Motor neuron (in vitro differentiated cells): ENCODE measurements around the gene WDHD1. TPM values are rescaled to one million over a fixed set of nuclear protein-coding genes. Genes with fewer than 3 reads are reported as not detected.

Experiments
- ATAC-seq, 8 experiments: fragments of 200-7000 bp; cut with Tn5 transposase; replicated peaks in 6 of 8; 2 replicates each; pipeline ENCODE4 v1.8.0; 2021; ENCODE audit warnings: mild to moderate bottlenecking in 8 of 8, moderate library complexity in 8 of 8
- H3K27ac ChIP-seq, 2 donors: fragments of 250-450 bp; sonication (Bioruptor Pico); 2 replicates each; pipeline ENCODE4 v1.9.0; 2021; ENCODE audit warnings: antibody characterized with exemption in 2 of 2, mild to moderate bottlenecking in 2 of 2, moderate library complexity in 1 of 2
- H3K4me1 ChIP-seq, 2 donors: fragments of 250-450 bp; sonication (Bioruptor Pico); replicated peaks in 1 of 2; 2 replicates each; pipeline ENCODE4 v1.6.1; 2021; ENCODE audit warnings: antibody characterized with exemption in 2 of 2, mild to moderate bottlenecking in 2 of 2, moderate library complexity in 1 of 2
- H3K4me3 ChIP-seq, 5 donors: fragments of 250-450 bp; sonication (Bioruptor Pico); 2 replicates each; pipeline ENCODE4 v1.9.0; 2021; ENCODE audit warnings: antibody characterized with exemption in 5 of 5, mild to moderate bottlenecking in 5 of 5, moderate library complexity in 4 of 5
- WGBS, 10 experiments: fragments of 450-650 bp; shearing (Covaris generic); methylation state at CpG; one replicate each; pipeline ENCODE4 v1.0.0; 2022; 5-methylcytosine and 5-hydroxymethylcytosine counted together
- in situ Hi-C, 9 experiments: fragments of 400-800 bp; cut with MboI; loops; one replicate each; pipeline ENCODE4 v1.15.0; 2021; ENCODE audit warnings: low sequenced_read_pairs in 9 of 9, low pct_unique_long_range_greater_than_20kb in 2 of 9; ENCODE audit not compliant: unreplicated experiment in 9 of 9
- total RNA-seq, 8 experiments: library from RNA; unstranded; fragments of 300-600 nt; gene quantifications; 2 replicates each; pipeline versions ENCODE4 v1.2.3 to v1.2.4, GENCODE V29; 2022

WDHD1 gene
- total RNA-seq, 8 experiments from 2014 or later, result 2.0 to 22.1 (median 8.6) TPM

GRCh38 chr14:55059333-55059732 lies 32.4 kb upstream of the WDHD1 start:
- H3K4me1 ChIP-seq, result peaks cover 0 to under 1% of the 10 kb centered on the region in 2 donors
- in situ Hi-C loops, result no loop called here
- H3K27ac ChIP-seq, result no peak overlapping the region
- WGBS, 10 experiments, result 85 to 100% (median 94%) methylated on average over 2 to 5 of the region's 5 CpGs; no CpG with 5 or more reads in 1 of the 10 experiments
- no peak overlapping the region for H3K4me3 ChIP-seq
- ATAC-seq, result no peak

GRCh38 chr14:55057919-55058318 lies 31.0 kb upstream of the WDHD1 start:
- in situ Hi-C loops, result no loop called here
- peaks cover 9 to 10% of the 10 kb centered on the region in 2 donors for H3K4me1 ChIP-seq
- H3K4me3 ChIP-seq, result no peak overlapping the region
- no peak overlapping the region for H3K27ac ChIP-seq
- WGBS, 10 experiments, result 80 to 100% (median 94%) methylated on average over 1 to 5 of the region's 5 CpGs; no CpG with 5 or more reads in 1 of the 10 experiments
- no peak for ATAC-seq

DNA sequence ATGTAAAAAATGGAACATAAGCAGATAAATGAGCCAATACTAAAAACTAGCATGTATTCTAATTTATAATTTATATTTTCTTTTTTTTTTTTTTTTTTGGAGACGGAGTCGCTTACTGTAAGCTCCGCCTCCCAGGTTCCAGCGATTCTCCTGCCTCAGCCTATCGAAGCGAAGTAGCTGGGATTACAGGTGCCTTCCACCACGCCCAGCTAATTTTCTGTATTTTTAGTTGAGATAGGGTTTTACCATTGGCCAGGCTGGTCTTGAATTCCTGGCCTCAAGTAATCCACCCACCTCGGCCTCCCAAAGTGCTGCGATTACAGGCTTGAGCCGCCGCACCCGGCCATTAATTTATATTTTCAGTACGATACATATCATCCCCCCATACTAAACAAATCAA lies 27.2 kb upstream of the WDHD1 start:
- Histone ChIP-seq H3K4me3 (no peak overlapping the region), H3K4me1 (peaks cover 9 to 14% of the 10 kb centered on the region in 2 donors), H3K27ac (no peak overlapping the region)
- in situ Hi-C loops, result no loop called here
- 92 to 100% (median 98%) methylated on average over 3 to 13 of the region's 13 CpGs; no CpG with 5 or more reads in 2 of the 10 experiments for WGBS, 10 experiments
- no peak for ATAC-seq

DNA sequence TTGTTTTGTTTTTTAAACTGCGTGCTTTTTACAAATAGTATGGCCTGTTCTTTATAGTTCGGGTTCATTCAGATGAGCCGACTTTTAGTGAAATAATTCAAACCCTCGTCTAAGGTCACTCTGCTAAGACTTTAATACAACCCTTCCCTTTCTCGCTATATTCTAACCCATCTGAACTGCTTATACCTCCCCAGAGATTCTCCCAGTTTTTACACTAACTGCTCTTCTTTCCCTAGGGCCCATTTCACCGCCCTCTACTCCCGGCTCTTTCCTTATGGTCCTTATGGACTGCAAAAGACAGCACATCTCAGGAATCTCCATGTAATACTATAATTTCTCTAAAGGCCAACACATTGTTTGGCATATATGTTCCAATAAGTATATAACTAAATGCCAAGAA lies 26.6 kb upstream of the WDHD1 start:
- WGBS, 10 experiments, result 56 to 100% (median 82%) methylated on average over 2 to 7 of the region's 7 CpGs; no CpG with 5 or more reads in 1 of the 10 experiments
- H3K4me3 ChIP-seq, result peak overlapping the region; percentile 93 to 100 (median 97)
- peak overlapping the region in 1 of 2 donors; percentile 17 for H3K27ac ChIP-seq

GRCh38 chr14:55053018-55053417 lies 26.1 kb upstream of the WDHD1 start:
- WGBS, 10 experiments, result 35 to 97% (median 70%) methylated on average over 3 to 6 of the region's 6 CpGs; no CpG with 5 or more reads in 1 of the 10 experiments
- H3K27ac ChIP-seq, result peak overlapping the region; percentile 99 to 100
- peaks cover 9 to 14% of the 10 kb centered on the region in 2 donors for H3K4me1 ChIP-seq
- no peak for ATAC-seq
- peak overlapping the region; percentile 93 to 100 (median 97) for H3K4me3 ChIP-seq
- in situ Hi-C loops, result no loop called here

More for the DNA sequence above, 26.6 kb upstream of the WDHD1 start:
- H3K4me1 ChIP-seq, result peaks cover 9 to 14% of the 10 kb centered on the region in 2 donors
- in situ Hi-C loops, result no loop called here
- ATAC-seq, result no peak

- 0 to 4% (median 0%) methylated on average over 4 to 13 of the region's 14 CpGs for WGBS, 10 experiments
- Histone ChIP-seq H3K4me3 (peak overlapping the region; percentile 93 to 100 (median 97)), H3K4me1 (peaks cover 9 to 14% of the 10 kb centered on the region in 2 donors), H3K27ac (peak overlapping the region; percentile 99 to 100)
- in situ Hi-C loops, result no loop called here
- ATAC-seq, result peak in 7 of 8 experiments; percentile 1 to 7 (median 1)
These were observed 25.5 kb upstream of the WDHD1 start for GRCh38 chr14:55052269-55052930.

GRCh38 chr14:55051423-55052268 lies 24.7 kb upstream of the WDHD1 start, which contains the start of gene MAPK1IP1L:
TSS of gene MAPK1IP1L (plus strand) at chr14:55051647. CDS start at chr14:55061684, 10,037 bp downstream.
- Histone ChIP-seq H3K4me1 (peaks cover 9 to 14% of the 10 kb centered on the region in 2 donors), H3K4me3 (peak within 1 kb of the TSS; percentile 93 to 100 (median 97)), H3K27ac (peak within 1 kb of the TSS; percentile 99 to 100)
- ATAC-seq, result peak; percentile 85 to 94 (median 92)
- WGBS, 10 experiments, result 0% methylated on average over 3 of the region's 98 CpGs; no CpG with 5 or more reads in 8 of the 10 experiments
- in situ Hi-C loops, result no loop called here

GRCh38 chr14:55051165-55051422 lies 24.2 kb upstream of the WDHD1 start:
- Histone ChIP-seq H3K4me1 (peaks cover 9 to 14% of the 10 kb centered on the region in 2 donors), H3K27ac (peak overlapping the region; percentile 56 to 99), H3K4me3 (peak overlapping the region; percentile 93 to 100 (median 97))
- no peak for ATAC-seq
- 0 to 4% (median 0%) methylated on average over 1 to 10 of the region's 10 CpGs; no CpG with 5 or more reads in 5 of the 10 experiments for WGBS, 10 experiments
- in situ Hi-C loops, result no loop called here

GRCh38 chr14:55048900-55049436 lies 22.1 kb upstream of the WDHD1 start:
- Histone ChIP-seq H3K27ac (no peak overlapping the region), H3K4me1 (peaks cover 7 to 14% of the 10 kb centered on the region in 2 donors), H3K4me3 (no peak overlapping the region)
- no peak for ATAC-seq
- 29 to 100% (median 87%) methylated on average over 1 to 2 of the region's 2 CpGs; no CpG with 5 or more reads in 2 of the 10 experiments for WGBS, 10 experiments
- in situ Hi-C loops, result no loop called here

- Histone ChIP-seq H3K4me1 (peaks cover 0 to 3% of the 10 kb centered on the region in 2 donors), H3K27ac (no peak overlapping the region), H3K4me3 (no peak overlapping the region)
- no peak for ATAC-seq
- WGBS, 10 experiments, result 88 to 100% (median 97%) methylated on average over 1 to 5 of the region's 5 CpGs
- in situ Hi-C loops, result no loop called here
These were observed 20.6 kb upstream of the WDHD1 start for GRCh38 chr14:55047301-55048053.

- no peak overlapping the region for H3K27ac ChIP-seq
- no peak overlapping the region for H3K4me3 ChIP-seq
- no peak for ATAC-seq
- in situ Hi-C loops, result no loop called here
- no peaks in the 10 kb centered on the region for H3K4me1 ChIP-seq
These were observed 18.2 kb upstream of the WDHD1 start for GRCh38 chr14:55045087-55045486.

DNA sequence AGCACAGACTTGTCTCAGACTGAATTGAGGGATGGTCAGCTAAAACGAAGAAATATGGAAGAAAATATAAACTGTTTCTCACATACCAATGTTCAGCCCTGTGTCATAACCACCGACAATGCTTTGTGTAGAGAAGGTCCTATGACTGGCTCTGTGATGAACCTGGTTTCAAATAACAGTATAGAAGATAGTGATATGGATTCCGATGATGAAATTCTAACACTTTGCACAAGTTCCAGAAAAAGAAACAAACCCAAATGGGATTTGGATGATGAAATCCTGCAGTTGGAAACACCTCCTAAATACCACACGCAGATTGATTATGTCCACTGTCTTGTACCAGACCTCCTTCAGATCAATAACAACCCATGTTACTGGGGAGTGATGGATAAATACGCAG lies 16.6 kb upstream of the WDHD1 start:
- in situ Hi-C loops, result no loop called here
- H3K27ac ChIP-seq, result no peak overlapping the region
- no peaks in the 10 kb centered on the region for H3K4me1 ChIP-seq
- ATAC-seq, result no peak
- 85 to 100% (median 97%) methylated on average over 2 to 5 of the region's 5 CpGs; no CpG with 5 or more reads in 1 of the 10 experiments for WGBS, 10 experiments
- no peak overlapping the region for H3K4me3 ChIP-seq
